GM21447 (cell line): ENCODE results near the gene RNF213.

Experiments used
- ATAC-seq: cut with Tn5 transposase; IDR thresholded peaks from one replicate; pipeline ENCODE4 v1.9.1; 2021; ENCODE audit not compliant: unreplicated experiment

RNF213 gene

GRCh38 chr17:80413771-80414507 is 153.3 kb downstream of the RNF213 start:
- ATAC-seq = no peak

GRCh38 chr17:80414508-80414802 is 153.8 kb downstream of the RNF213 start:
- ATAC-seq = no peak

- ATAC-seq = peak; percentile 87
Measured at GRCh38 chr17:80414803-80415625, 154.4 kb downstream of the RNF213 start, which contains the start of gene ENDOV. ENDOV (plus strand) TSS chr17:80415167; CDS start chr17:80415195, 28 bp downstream.

- ATAC-seq = no peak
Measured at GRCh38 chr17:80415626-80416137, 155.0 kb downstream of the RNF213 start.

GRCh38 chr17:80416260-80416939 is 155.7 kb downstream of the RNF213 start:
- ATAC-seq = no peak

GRCh38 chr17:80416940-80417293 is 156.3 kb downstream of the RNF213 start:
- no peak for ATAC-seq

GRCh38 chr17:80418589-80418988 is 157.9 kb downstream of the RNF213 start:
- ATAC-seq = no peak

GRCh38 chr17:80419255-80419654 is 158.6 kb downstream of the RNF213 start:
- no peak for ATAC-seq

GRCh38 chr17:80421381-80422090 is 160.9 kb downstream of the RNF213 start:
- ATAC-seq = no peak

GRCh38 chr17:80422276-80422675 is 161.6 kb downstream of the RNF213 start:
- no peak for ATAC-seq

GRCh38 chr17:80422981-80423380 is 162.3 kb downstream of the RNF213 start:
- ATAC-seq = no peak

GRCh38 chr17:80423536-80424225 is 163.0 kb downstream of the RNF213 start:
- no peak for ATAC-seq

- no peak for ATAC-seq
Measured at GRCh38 chr17:80424261-80424660, 163.6 kb downstream of the RNF213 start.

GRCh38 chr17:80424878-80425765 is 164.5 kb downstream of the RNF213 start:
- no peak for ATAC-seq

GRCh38 chr17:80425835-80426426 is 165.3 kb downstream of the RNF213 start:
- ATAC-seq = no peak

- no peak for ATAC-seq
Measured at GRCh38 chr17:80426671-80427326, 166.1 kb downstream of the RNF213 start.

- no peak for ATAC-seq
Measured at GRCh38 chr17:80427366-80428282, 167.0 kb downstream of the RNF213 start.
